Endothelial cell of umbilical vein (primary cell): ENCODE data around the gene SCAP. TPM values are rescaled to one million over a fixed set of nuclear protein-coding genes. Genes with fewer than 3 reads are reported as not detected.
A peak's percentile ranks its signal among the peaks of the same experiment; 100 is the strongest.

Experiments used
- BruUV-seq: library from RNA; stranded (reverse); fragments of 400-500 nt; replicated peaks from 2 replicates; lab custom pipeline; 2021; lab: Mats Ljungman, UMichigan
- CTCF ChIA-PET: fragments of 300-600, 350-600 bp; sonication (Branson Sonifier 250); formaldehyde crosslinking; loops from one replicate; lab custom pipeline; 2021; ENCODE audit warnings: antibody characterized with exemption, inconsistent platforms; lab: Charles Lee
- POLR2A ChIA-PET: fragments of 300-600, 350-600 bp; sonication (Branson Sonifier 250); formaldehyde crosslinking; loops from one replicate; lab custom pipeline; 2021; ENCODE audit warnings: antibody characterized with exemption, inconsistent platforms; lab: Charles Lee
- DNase-seq: peaks from one replicate; pipeline ENCODE4 v3.0.0-alpha.2; 2011; ENCODE audit warnings: low read depth, low spot score
- FAIRE-seq: peaks from 2 replicates; lab custom pipeline; 2011; peaks lifted over from hg19 to GRCh38; lab: Jason Lieb, UNC
- H2AFZ ChIP-seq: 2 replicates; pipeline ENCODE4 v1.6.0; 2012; ENCODE audit warnings: low read depth, low read length, control low read depth, inconsistent platforms
- H3K27ac ChIP-seq: 2 replicates; pipeline ENCODE4 v1.5.1; 2011; ENCODE audit warnings: low read depth, mild to moderate bottlenecking, control low read depth, low read length, moderate library complexity; ENCODE audit not compliant: insufficient read depth
- H3K27me3 ChIP-seq, 2 experiments: 2 replicates each; pipeline versions ENCODE4 v1.6.0 to v1.6.1; 2011; ENCODE audit warnings: low read length in 2 of 2, mixed read lengths in 1 of 2; ENCODE audit not compliant: control insufficient read depth in 2 of 2, insufficient read depth in 2 of 2
- H3K36me3 ChIP-seq, 2 experiments: 2 replicates in 1 of 2; 3 replicates in 1 of 2; pipeline ENCODE4 v1.5.1; 2011; ENCODE audit warnings: low read length in 2 of 2, mild to moderate bottlenecking in 1 of 2, moderate library complexity in 1 of 2; ENCODE audit not compliant: control insufficient read depth in 2 of 2, insufficient read depth in 2 of 2; ENCODE audit errors: extremely low read depth in 1 of 2
- H3K4me1 ChIP-seq: 3 replicates; pipeline ENCODE4 v1.5.1; 2011; ENCODE audit warnings: mild to moderate bottlenecking, low read length; ENCODE audit not compliant: control insufficient read depth, insufficient read depth; ENCODE audit errors: extremely low read depth
- H3K4me2 ChIP-seq: 2 replicates; pipeline ENCODE4 v1.6.1; 2011; ENCODE audit warnings: low read length, control low read depth, mixed read lengths; ENCODE audit not compliant: insufficient read depth
- H3K4me3 ChIP-seq, 3 experiments: fragments of 200-600 bp in 1 of 3; sonication (generic), shearing (Covaris generic) in 1 of 3; replicated peaks in 1 of 3; 2 replicates each; pipeline ENCODE4 v1.5.1; 2011 to 2016; ENCODE audit warnings: control low read depth in 3 of 3, low read length in 3 of 3, mild to moderate bottlenecking in 2 of 3, inconsistent platforms in 1 of 3, low read depth in 1 of 3, moderate library complexity in 1 of 3; ENCODE audit not compliant: insufficient read depth in 1 of 3
- H3K79me2 ChIP-seq: 2 replicates; pipeline ENCODE4 v1.6.0; 2012; ENCODE audit warnings: low read length, inconsistent platforms; ENCODE audit not compliant: control insufficient read depth, insufficient read depth
- H3K9ac ChIP-seq: replicated peaks from 2 replicates; pipeline ENCODE3; 2011; ENCODE audit warnings: low read length, control low read depth; ENCODE audit not compliant: insufficient read depth; ENCODE audit errors: extremely low read depth
- H3K9me1 ChIP-seq: replicated peaks from 3 replicates; pipeline ENCODE4 v1.6.0; 2011; ENCODE audit warnings: mild to moderate bottlenecking, low read length; ENCODE audit not compliant: control insufficient read depth, insufficient read depth; ENCODE audit errors: extremely low read depth
- H3K9me3 ChIP-seq: replicated peaks from 2 replicates; pipeline ENCODE4 v1.5.1; 2012; ENCODE audit warnings: low read length, inconsistent platforms; ENCODE audit not compliant: control insufficient read depth, insufficient read depth
- H4K20me1 ChIP-seq: replicated peaks from 2 replicates; pipeline ENCODE3; 2011; ENCODE audit warnings: mild to moderate bottlenecking, low read length; ENCODE audit not compliant: control insufficient read depth, insufficient read depth; ENCODE audit errors: extremely low read depth
- EZH2 ChIP-seq: IDR thresholded peaks from 2 replicates; pipeline ENCODE4 v1.6.1; 2012; ENCODE audit warnings: borderline replicate concordance, low read depth, mild to moderate bottlenecking, moderate library complexity, low read length, inconsistent platforms; ENCODE audit not compliant: severe bottlenecking
- FOS ChIP-seq: IDR thresholded peaks from 2 replicates; pipeline ENCODE4 v1.6.1; 2011; ENCODE audit warnings: mild to moderate bottlenecking, low read length, moderate library complexity, borderline replicate concordance; ENCODE audit not compliant: insufficient read depth
- GATA2 ChIP-seq: IDR thresholded peaks from 2 replicates; pipeline ENCODE4 v1.7.0; 2011; ENCODE audit warnings: low read depth, mild to moderate bottlenecking, moderate library complexity, mixed read lengths, low read length; ENCODE audit not compliant: insufficient read length, insufficient read depth
- JUN ChIP-seq: IDR thresholded peaks from 2 replicates; pipeline ENCODE4 v1.6.1; 2011; ENCODE audit warnings: borderline replicate concordance, low read depth; ENCODE audit not compliant: insufficient read length, insufficient read depth
- MYC ChIP-seq: IDR thresholded peaks from one replicate; pipeline ENCODE4 v1.6.1; 2011; ENCODE audit warnings: mild to moderate bottlenecking, low read depth, low read length
- POLR2A ChIP-seq: IDR thresholded peaks from 2 replicates; pipeline ENCODE4 v1.6.1; 2012; ENCODE audit warnings: low read depth, mild to moderate bottlenecking, control low read depth, low read length
- POLR2AphosphoS5 ChIP-seq: IDR thresholded peaks from 2 replicates; pipeline ENCODE4 v1.6.1; 2012; ENCODE audit warnings: low read depth, mild to moderate bottlenecking, control low read depth, low read length, moderate library complexity; ENCODE audit not compliant: insufficient read depth
- dilution Hi-C: fragments of 300-500 bp; cut with MboI; formaldehyde crosslinking; loops from one replicate; pipeline ENCODE4 v1.15.0; 2019; ENCODE audit warnings: low sequenced_read_pairs; ENCODE audit not compliant: extremely low pct_ligation_motif_present
- intact Hi-C: fragments of 100-400 bp; cut with micrococcal nuclease; formaldehyde crosslinking; loops from one replicate; pipeline ENCODE4 v1.10.0; 2022
- polyA plus RNA-seq, 4 experiments: library from polyadenylated mRNA; depleted of rRNA in 3 of 4; stranded (reverse) in 3 of 4; unstranded in 1 of 4; fragments of >200 nt; gene quantifications; 2 replicates each; pipeline versions ENCODE4 v1.2.1 to v1.2.3, GENCODE V29; 2011 to 2012; ENCODE audit warnings: missing spikeins in 1 of 4
- total RNA-seq: library from RNA; stranded (reverse); gene quantifications from 2 replicates; pipeline ENCODE4 v1.2.3, GENCODE V29; 2021
- TF ChIP-seq, protein P1 (sequence below): IDR thresholded peaks from 2 replicates; pipeline ENCODE4 v1.6.1; 2011; ENCODE audit not compliant: insufficient read depth, insufficient read length
- TF ChIP-seq, protein P2 (sequence below), 2 donors: IDR thresholded peaks; 1 replicate in 1 of 2; 2 replicates in 1 of 2; pipeline ENCODE4 v1.5.1; 2011; ENCODE audit warnings: low read length in 2 of 2, mild to moderate bottlenecking in 2 of 2, moderate library complexity in 2 of 2, control low read depth in 1 of 2, inconsistent platforms in 1 of 2, low read depth in 1 of 2; ENCODE audit not compliant: insufficient read depth in 1 of 2; ENCODE audit errors: extremely low read depth in 1 of 2

SCAP gene
- total and polyA plus RNA-seq, 2 donors (not counting 3 experiments of a cell fraction or from before 2014, with no cell fraction given), result 34.7 to 59.0 TPM

DNA sequence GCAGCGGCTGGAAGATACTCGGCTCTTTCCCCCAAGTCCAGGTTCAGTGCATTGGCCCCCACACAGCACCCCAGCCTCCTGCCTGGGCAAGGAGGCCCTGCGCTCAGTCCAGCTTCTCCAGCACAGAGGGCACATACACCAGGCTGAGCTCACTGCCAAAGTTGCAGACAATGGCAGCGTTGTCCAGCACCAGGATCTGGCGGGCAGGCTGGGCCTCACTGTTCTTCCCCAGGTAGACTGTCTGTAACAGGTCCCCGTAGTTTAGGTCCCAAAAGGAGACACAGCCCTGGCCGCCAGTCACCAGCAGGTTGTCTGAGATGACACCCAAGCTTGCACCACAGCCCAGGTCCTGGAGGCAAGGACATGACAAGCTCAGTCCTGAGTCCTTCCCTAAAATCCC, 62.0 kb downstream of the SCAP start:
- TF ChIP-seq EZH2 (no peak), FOS (no peak), POLR2A (no peak), POLR2AphosphoS5 (no peak), JUN (no peak), GATA2 (no peak), MYC (no peak)
- TF ChIP-seq, protein P1, sequence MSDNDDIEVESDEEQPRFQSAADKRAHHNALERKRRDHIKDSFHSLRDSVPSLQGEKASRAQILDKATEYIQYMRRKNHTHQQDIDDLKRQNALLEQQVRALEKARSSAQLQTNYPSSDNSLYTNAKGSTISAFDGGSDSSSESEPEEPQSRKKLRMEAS, result no peak
- TF ChIP-seq, protein P2, sequence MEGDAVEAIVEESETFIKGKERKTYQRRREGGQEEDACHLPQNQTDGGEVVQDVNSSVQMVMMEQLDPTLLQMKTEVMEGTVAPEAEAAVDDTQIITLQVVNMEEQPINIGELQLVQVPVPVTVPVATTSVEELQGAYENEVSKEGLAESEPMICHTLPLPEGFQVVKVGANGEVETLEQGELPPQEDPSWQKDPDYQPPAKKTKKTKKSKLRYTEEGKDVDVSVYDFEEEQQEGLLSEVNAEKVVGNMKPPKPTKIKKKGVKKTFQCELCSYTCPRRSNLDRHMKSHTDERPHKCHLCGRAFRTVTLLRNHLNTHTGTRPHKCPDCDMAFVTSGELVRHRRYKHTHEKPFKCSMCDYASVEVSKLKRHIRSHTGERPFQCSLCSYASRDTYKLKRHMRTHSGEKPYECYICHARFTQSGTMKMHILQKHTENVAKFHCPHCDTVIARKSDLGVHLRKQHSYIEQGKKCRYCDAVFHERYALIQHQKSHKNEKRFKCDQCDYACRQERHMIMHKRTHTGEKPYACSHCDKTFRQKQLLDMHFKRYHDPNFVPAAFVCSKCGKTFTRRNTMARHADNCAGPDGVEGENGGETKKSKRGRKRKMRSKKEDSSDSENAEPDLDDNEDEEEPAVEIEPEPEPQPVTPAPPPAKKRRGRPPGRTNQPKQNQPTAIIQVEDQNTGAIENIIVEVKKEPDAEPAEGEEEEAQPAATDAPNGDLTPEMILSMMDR (IDR thresholded peaks at IDR 0.05; ENCODE audit: extremely low read depth in 1 of 2, insufficient read depth in 1 of 2, low read depth in 1 of 2, low read length in 2 of 2), result no peak
- no peak overlapping the region for H3K27ac ChIP-seq
- peaks cover 0 to 61% of the 10 kb centered on the region in 2 experiments for H3K36me3 ChIP-seq
- intact Hi-C loops, result no loop called here
- no peaks in the 10 kb centered on the region for H3K27me3 ChIP-seq
- no peaks in the 10 kb centered on the region for H3K4me1 ChIP-seq
- FAIRE-seq (no peak), DNase-seq (no peak)
- no peaks in the 10 kb centered on the region for H3K9me3 ChIP-seq
- no peak overlapping the region for H3K4me2 ChIP-seq
- H3K9me1 ChIP-seq, result no peaks in the 10 kb centered on the region
- H2AFZ ChIP-seq, result no peak overlapping the region
- no peak overlapping the region for H3K4me3 ChIP-seq
- CTCF ChIA-PET, result interaction anchor here (1.2 kb wide), 1 partner anchor 19 kb away, joined by 3 read pairs; no protein-coding TSS in a partner anchor
- H3K79me2 ChIP-seq, result no peaks in the 10 kb centered on the region
- H3K9ac ChIP-seq, result no peak overlapping the region
- POLR2A ChIA-PET, result interaction anchor here (0.6 kb wide), 1 partner anchor 364 kb away, joined by 10 read pairs; no protein-coding TSS in a partner anchor
- BruUV-seq, result TSS peak; percentile 76
- H4K20me1 ChIP-seq, result no peaks in the 10 kb centered on the region
- dilution Hi-C loops, result no loop called here
